Effector memory CD4-positive, alpha-beta T cell (primary cell): ENCODE results near the gene GBE1.

Experiments used
- DNase-seq, 3 donors: peaks; one replicate each; pipeline ENCODE4 v3.0.0-alpha.2; 2020
- H3K27ac ChIP-seq: 2 replicates; pipeline ENCODE4 v1.7.0; 2013; ENCODE audit warnings: mild to moderate bottlenecking, low read length, moderate library complexity; ENCODE audit not compliant: insufficient read depth, poor library complexity, severe bottlenecking
- H3K27me3 ChIP-seq: replicated peaks from 2 replicates; pipeline ENCODE4 v1.7.0; 2013; ENCODE audit warnings: mild to moderate bottlenecking, low read length; ENCODE audit not compliant: insufficient read depth, control insufficient read depth, poor library complexity, severe bottlenecking
- H3K36me3 ChIP-seq: 2 replicates; pipeline ENCODE4 v1.7.0; 2013; ENCODE audit warnings: mild to moderate bottlenecking, low read length, moderate library complexity; ENCODE audit not compliant: control insufficient read depth, insufficient read depth
- H3K4me1 ChIP-seq: 2 replicates; pipeline ENCODE4 v1.7.0; 2013; ENCODE audit warnings: low read length, mild to moderate bottlenecking; ENCODE audit not compliant: control insufficient read depth, insufficient read depth, poor library complexity, severe bottlenecking
- H3K4me3 ChIP-seq: 2 replicates; pipeline ENCODE4 v1.7.0; 2013; ENCODE audit warnings: low read length, low read depth, mild to moderate bottlenecking; ENCODE audit not compliant: insufficient read depth, poor library complexity, severe bottlenecking
- H3K9me3 ChIP-seq: 2 replicates; pipeline ENCODE4 v1.7.0; 2013; ENCODE audit warnings: mild to moderate bottlenecking, low read length, moderate library complexity; ENCODE audit not compliant: control insufficient read depth

Gene GBE1

DNA sequence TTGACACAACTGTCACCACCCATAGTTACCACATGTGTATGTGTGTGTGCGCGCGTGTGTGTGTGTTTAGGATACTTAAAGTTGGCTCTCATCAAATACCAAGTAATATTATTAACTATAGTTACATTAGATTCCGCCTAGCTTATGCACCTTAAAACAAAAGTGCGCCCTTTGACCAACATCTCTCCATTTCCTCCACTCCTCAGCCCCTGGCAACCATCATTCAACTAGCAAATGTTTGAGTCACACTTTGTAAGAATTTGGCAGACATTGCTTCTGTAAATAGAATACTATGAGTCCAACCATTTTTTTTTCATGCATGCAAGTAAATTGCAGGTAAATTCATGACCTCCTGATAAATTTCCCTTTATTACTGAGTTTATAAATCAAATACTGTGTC is 169.3 kb downstream of the GBE1 start:
- H3K36me3 ChIP-seq = no peaks in the 10 kb centered on the region
- no peaks in the 10 kb centered on the region for H3K4me1 ChIP-seq
- no peak overlapping the region for H3K27ac ChIP-seq
- no peak overlapping the region for H3K4me3 ChIP-seq
- DNase-seq = no peak
- H3K9me3 ChIP-seq = no peaks in the 10 kb centered on the region
- no peaks in the 10 kb centered on the region for H3K27me3 ChIP-seq

DNA sequence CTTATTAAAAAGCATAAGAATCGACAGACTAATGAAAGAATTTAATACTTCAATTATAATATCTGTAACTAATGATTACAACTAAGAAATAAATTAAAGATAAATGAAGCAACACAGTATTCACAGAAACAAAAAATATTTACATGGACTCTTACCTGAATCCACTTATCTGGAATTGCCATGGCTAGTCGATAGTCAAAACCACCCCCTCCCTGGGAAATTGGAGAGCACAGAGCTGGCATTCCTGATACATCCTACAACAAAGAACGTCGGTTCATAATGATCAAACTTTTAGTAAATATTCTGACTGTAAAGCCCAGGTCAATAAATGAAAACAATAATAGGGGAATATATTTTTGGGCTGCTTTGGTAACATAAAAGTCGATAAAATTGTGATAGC is 175.5 kb downstream of the GBE1 start:
- Histone ChIP-seq H3K27ac (no peak overlapping the region), H3K36me3 (no peaks in the 10 kb centered on the region), H3K4me1 (no peaks in the 10 kb centered on the region), H3K4me3 (no peak overlapping the region), H3K9me3 (no peaks in the 10 kb centered on the region), H3K27me3 (no peaks in the 10 kb centered on the region)
- DNase-seq = no peak

- Histone ChIP-seq H3K27me3 (no peaks in the 10 kb centered on the region), H3K27ac (no peak overlapping the region), H3K4me3 (no peak overlapping the region)
Observed at GRCh38 chr3:81585056-81585455, 176.4 kb downstream of the GBE1 start.

GRCh38 chr3:81581966-81582599 is 179.4 kb downstream of the GBE1 start:
- no peak overlapping the region for H3K27ac ChIP-seq
- H3K4me1 ChIP-seq = no peaks in the 10 kb centered on the region
- no peaks in the 10 kb centered on the region for H3K9me3 ChIP-seq
- H3K27me3 ChIP-seq = no peaks in the 10 kb centered on the region
- DNase-seq = no peak
- no peaks in the 10 kb centered on the region for H3K36me3 ChIP-seq
- H3K4me3 ChIP-seq = no peak overlapping the region

More at GRCh38 chr3:81585056-81585455, 176.4 kb downstream of the GBE1 start:
- H3K36me3 ChIP-seq = no peaks in the 10 kb centered on the region
- no peaks in the 10 kb centered on the region for H3K9me3 ChIP-seq
- H3K4me1 ChIP-seq = no peaks in the 10 kb centered on the region
- no peak for DNase-seq

- no peak overlapping the region for H3K27ac ChIP-seq
Observed at GRCh38 chr3:81580355-81580754, 181.1 kb downstream of the GBE1 start.

DNA sequence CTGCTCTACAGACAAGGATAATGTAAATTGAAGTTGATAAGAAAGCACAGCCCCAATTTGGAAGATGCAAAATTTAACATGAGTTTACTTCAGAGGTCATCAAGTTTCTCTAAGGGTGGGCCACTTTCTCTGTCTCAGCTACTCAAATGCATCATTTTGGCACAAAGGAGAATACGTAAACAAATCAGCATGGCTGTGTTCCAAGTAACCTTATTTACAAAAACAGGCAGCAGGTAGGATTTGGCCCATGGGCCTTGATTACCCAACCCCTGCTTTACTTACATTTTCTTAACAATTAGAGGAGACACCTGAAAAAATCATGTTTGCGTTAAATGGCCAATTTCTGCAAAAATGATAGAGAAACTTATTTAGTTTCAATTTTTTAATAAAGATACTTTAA is 181.7 kb downstream of the GBE1 start:
- Histone ChIP-seq H3K9me3 (no peaks in the 10 kb centered on the region), H3K4me1 (no peaks in the 10 kb centered on the region), H3K27me3 (no peaks in the 10 kb centered on the region), H3K27ac (no peak overlapping the region), H3K4me3 (no peak overlapping the region), H3K36me3 (no peaks in the 10 kb centered on the region)
- no peak for DNase-seq

More at GRCh38 chr3:81580355-81580754, 181.1 kb downstream of the GBE1 start:
- Histone ChIP-seq H3K4me1 (no peaks in the 10 kb centered on the region), H3K27me3 (no peaks in the 10 kb centered on the region), H3K9me3 (no peaks in the 10 kb centered on the region), H3K36me3 (no peaks in the 10 kb centered on the region), H3K4me3 (no peak overlapping the region)
- DNase-seq = no peak

DNA sequence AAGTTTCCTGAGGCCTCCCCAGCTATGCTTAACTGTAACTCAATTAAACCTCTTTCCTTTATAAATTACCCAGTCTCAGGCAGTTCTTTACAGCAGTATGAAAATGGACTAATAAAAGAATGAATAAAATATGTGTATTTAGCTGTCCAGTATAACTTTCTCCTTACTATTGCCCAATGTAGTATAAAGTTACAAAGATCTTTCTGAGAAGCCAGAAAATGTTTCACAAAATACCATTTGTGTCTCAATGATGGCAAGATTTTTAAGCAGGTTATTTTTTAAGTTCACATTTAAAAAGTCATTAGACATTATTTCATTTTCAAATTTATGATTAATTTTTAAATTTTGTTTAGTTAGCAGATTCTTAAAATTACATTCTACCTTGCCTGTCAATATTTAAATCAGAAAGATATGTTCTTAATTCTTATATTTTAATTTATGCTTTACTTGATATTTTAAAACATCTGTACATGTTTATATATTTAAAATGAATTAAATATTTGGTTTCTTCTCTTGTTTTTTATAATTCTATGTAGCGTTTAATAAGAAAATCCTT is 189.2 kb downstream of the GBE1 start:
- no peaks in the 10 kb centered on the region for H3K9me3 ChIP-seq
- no peaks in the 10 kb centered on the region for H3K36me3 ChIP-seq
- no peak overlapping the region for H3K27ac ChIP-seq
- no peak overlapping the region for H3K4me3 ChIP-seq
- H3K4me1 ChIP-seq = no peaks in the 10 kb centered on the region
- H3K27me3 ChIP-seq = no peaks in the 10 kb centered on the region
- DNase-seq = no peak

GRCh38 chr3:81568378-81568777 is 193.1 kb downstream of the GBE1 start:
- H3K27ac ChIP-seq = no peak overlapping the region
- no peak for DNase-seq
- H3K4me1 ChIP-seq = no peaks in the 10 kb centered on the region
- no peak overlapping the region for H3K4me3 ChIP-seq
- no peaks in the 10 kb centered on the region for H3K27me3 ChIP-seq
- no peaks in the 10 kb centered on the region for H3K36me3 ChIP-seq
- no peaks in the 10 kb centered on the region for H3K9me3 ChIP-seq

DNA sequence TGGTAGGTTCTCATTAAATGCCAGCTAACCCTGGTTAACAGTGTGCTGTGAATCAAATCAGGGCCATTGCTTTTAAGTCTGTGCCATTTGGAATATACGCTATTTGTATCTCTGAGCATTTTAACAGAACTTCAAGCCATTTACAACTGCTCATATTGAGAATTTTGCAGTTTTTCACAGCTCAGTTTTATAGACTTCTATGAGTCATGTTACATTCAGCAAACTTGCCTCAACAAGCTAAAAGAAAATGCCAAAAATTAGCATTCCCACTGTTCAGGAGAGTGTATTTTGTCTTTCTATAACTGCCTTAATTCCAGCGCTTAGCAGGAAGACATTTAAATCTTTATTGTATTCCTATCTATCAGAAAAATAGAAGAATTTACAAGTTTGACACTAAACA is 196.4 kb downstream of the GBE1 start:
- Histone ChIP-seq H3K27me3 (no peaks in the 10 kb centered on the region), H3K4me3 (no peak overlapping the region), H3K9me3 (no peaks in the 10 kb centered on the region), H3K4me1 (no peaks in the 10 kb centered on the region), H3K36me3 (no peaks in the 10 kb centered on the region), H3K27ac (no peak overlapping the region)
- DNase-seq = no peak

GRCh38 chr3:81558106-81558505 is 203.3 kb downstream of the GBE1 start:
- Histone ChIP-seq H3K36me3 (no peaks in the 10 kb centered on the region), H3K27ac (no peak overlapping the region), H3K27me3 (no peaks in the 10 kb centered on the region), H3K9me3 (no peaks in the 10 kb centered on the region), H3K4me1 (no peaks in the 10 kb centered on the region), H3K4me3 (no peak overlapping the region)
- DNase-seq = no peak
